Cardiac fibroblast (primary cell): ENCODE measurements around the gene GLS.
A peak's percentile ranks its signal among the peaks of the same experiment; 100 is the strongest.

Source experiments
- DNase-seq, 2 donors: peaks; one replicate each; pipeline versions ENCODE4 v3.0.0 to v3.0.0-alpha.2; 2010; ENCODE audit warnings: low read depth in 2 of 2
- H3K4me3 ChIP-seq, 2 donors: replicated peaks in 1 of 2; 1 replicate in 1 of 2; 2 replicates in 1 of 2; pipeline ENCODE4 v1.5.1; 2011; ENCODE audit warnings: low read depth in 2 of 2, low read length in 2 of 2, mild to moderate bottlenecking in 2 of 2, moderate library complexity in 1 of 2
- CTCF ChIP-seq: IDR thresholded peaks from one replicate; pipeline ENCODE4 v1.5.1; 2011; ENCODE audit warnings: low read depth, mild to moderate bottlenecking, low read length, inconsistent platforms

The GLS gene

GRCh38 chr2:190876631-190877030 lies 4.0 kb upstream of the GLS start:
- DNase-seq: no peak
- no peak overlapping the region for H3K4me3 ChIP-seq
- TF ChIP-seq CTCF: no peak

GRCh38 chr2:190877436-190877835 lies 3.2 kb upstream of the GLS start:
- H3K4me3 ChIP-seq: no peak overlapping the region
- peak in 1 of 2 donors; percentile 56 for DNase-seq
- TF ChIP-seq CTCF: no peak

- no peak for TF ChIP-seq CTCF
- H3K4me3 ChIP-seq: peak overlapping the region; percentile 72 to 92
- peak in 1 of 2 donors; percentile 61 for DNase-seq
Measured at GRCh38 chr2:190879474-190880377, 895 bp upstream of the GLS start.

GRCh38 chr2:190881084-190881597 lies 520 bp downstream of the GLS start:
- no peak for TF ChIP-seq CTCF
- peak overlapping the region; percentile 72 to 92 for H3K4me3 ChIP-seq
- no peak for DNase-seq

- peak overlapping the region; percentile 72 to 92 for H3K4me3 ChIP-seq
- peak; percentile 49 to 86 for DNase-seq
- no peak for TF ChIP-seq CTCF
Measured at GRCh38 chr2:190881598-190882410, 1.2 kb downstream of the GLS start.

GRCh38 chr2:190882411-190882766 lies 1.8 kb downstream of the GLS start:
- peak overlapping the region; percentile 72 to 92 for H3K4me3 ChIP-seq
- TF ChIP-seq CTCF: no peak
- DNase-seq: no peak
